Neural cell (in vitro differentiated cells): ENCODE measurements around the gene TPTE. TPM values are rescaled to one million over a fixed set of nuclear protein-coding genes. Genes with fewer than 3 reads are reported as not detected.
"Not testable (repeated sequence)": the region's sequence is repeated elsewhere in the genome, so short reads cannot be mapped to it uniquely, and the experiment has no call there.

Experiments used
- H2AFZ ChIP-seq: fragments of 200-600, 300-800 bp; sonication (generic), shearing (Covaris generic); 2 replicates; pipeline ENCODE4 v1.6.0; 2014; ENCODE audit warnings: low read depth, mild to moderate bottlenecking, antibody characterized with exemption, low read length, moderate library complexity
- H3F3A ChIP-seq: fragments of 200-600 bp; shearing (Covaris generic); 2 replicates; pipeline ENCODE4 v1.6.1; 2016; ENCODE audit warnings: mild to moderate bottlenecking, moderate library complexity, mixed read lengths, antibody characterized with exemption, low read length; ENCODE audit not compliant: insufficient read depth, poor library complexity, severe bottlenecking
- H3K27ac ChIP-seq: fragments of 200-600, 300-800 bp; sonication (generic), shearing (Covaris generic); 2 replicates; pipeline ENCODE4 v1.5.1; 2014; ENCODE audit warnings: mild to moderate bottlenecking, low read length, moderate library complexity
- H3K27me3 ChIP-seq: fragments of 300-800, 200-600 bp; sonication (generic), shearing (Covaris generic); 2 replicates; pipeline ENCODE4 v1.6.0; 2014; ENCODE audit warnings: mild to moderate bottlenecking, low read depth, low read length, moderate library complexity; ENCODE audit not compliant: insufficient read depth
- H3K36me3 ChIP-seq: fragments of 300-800, 200-600 bp; sonication (generic), shearing (Covaris generic); 2 replicates; pipeline ENCODE4 v1.5.1; 2014; ENCODE audit warnings: mild to moderate bottlenecking, antibody characterized with exemption, low read length, moderate library complexity; ENCODE audit not compliant: insufficient read depth
- H3K4me2 ChIP-seq: fragments of 300-800, 200-600 bp; sonication (generic), shearing (Covaris generic); 2 replicates; pipeline ENCODE4 v1.6.0; 2014; ENCODE audit warnings: mild to moderate bottlenecking, low read length
- H3K4me3 ChIP-seq: fragments of 300-800, 200-600 bp; sonication (generic), shearing (Covaris generic); 2 replicates; pipeline ENCODE4 v1.5.1; 2014; ENCODE audit warnings: mild to moderate bottlenecking, low read length, moderate library complexity
- H3K79me2 ChIP-seq: fragments of 200-600 bp; shearing (Covaris generic); replicated peaks from 2 replicates; pipeline ENCODE4 v1.6.0; 2014; ENCODE audit warnings: mild to moderate bottlenecking, low read length, moderate library complexity; ENCODE audit not compliant: insufficient read depth
- H3K9ac ChIP-seq: fragments of 300-800, 200-600 bp; sonication (generic), shearing (Covaris generic); 2 replicates; pipeline ENCODE4 v1.6.1; 2016; ENCODE audit warnings: mild to moderate bottlenecking, low read length, mixed read lengths
- H3K9me2 ChIP-seq: fragments of 200-600 bp; shearing (Covaris generic); 2 replicates; pipeline ENCODE4 v1.6.1; 2016; ENCODE audit warnings: mild to moderate bottlenecking, low read length, mixed read lengths; ENCODE audit not compliant: insufficient read depth
- H3K9me3 ChIP-seq: fragments of 200-600, 300-800 bp; sonication (generic), shearing (Covaris generic); 2 replicates; pipeline ENCODE4 v1.6.1; 2016; ENCODE audit warnings: mild to moderate bottlenecking, mixed run types, low read length, moderate library complexity, mixed read lengths
- H4K20me1 ChIP-seq: fragments of 200-600 bp; shearing (Covaris generic); 2 replicates; pipeline ENCODE4 v1.6.1; 2016; ENCODE audit warnings: mild to moderate bottlenecking, mixed run types; ENCODE audit not compliant: insufficient read depth
- EZH2 ChIP-seq: fragments of 200-600, 300-800 bp; shearing (Covaris generic), sonication (generic); IDR thresholded peaks from 2 replicates; pipeline ENCODE4 v1.6.1; 2014; ENCODE audit warnings: antibody characterized with exemption, low read length, borderline replicate concordance, mild to moderate bottlenecking; ENCODE audit not compliant: insufficient read depth, poor library complexity, severe bottlenecking
- polyA plus RNA-seq: library from polyadenylated mRNA; depleted of rRNA; stranded (reverse); fragments of >200 nt; gene quantifications from 2 replicates; pipeline ENCODE4 v1.2.3, GENCODE V29; 2014

The TPTE gene
- polyA plus RNA-seq, 1 donor from 2014 or later, result not detected

- no peaks in the 10 kb centered on the region for H3K36me3 ChIP-seq
- H3K9me3 ChIP-seq, result peaks cover 3% of the 10 kb centered on the region
- H3K9ac ChIP-seq, result no peak overlapping the region
- no peak overlapping the region for H3K27ac ChIP-seq
- TF ChIP-seq EZH2, result no peak
- no peaks in the 10 kb centered on the region for H3K79me2 ChIP-seq
- H3K9me2 ChIP-seq, result no peaks in the 10 kb centered on the region
- no peak overlapping the region for H3K4me2 ChIP-seq
- no peaks in the 10 kb centered on the region for H4K20me1 ChIP-seq
- no peaks in the 10 kb centered on the region for H3K27me3 ChIP-seq
- no peak overlapping the region for H3K4me3 ChIP-seq
- no peak overlapping the region for H2AFZ ChIP-seq
- no peaks in the 10 kb centered on the region for H3F3A ChIP-seq
Observed at GRCh38 chr21:10627316-10627863, 106.0 kb downstream of the TPTE start.

- H3K27ac ChIP-seq, H3K9me2 ChIP-seq, H3K4me2 ChIP-seq, H3K9ac ChIP-seq, H3K79me2 ChIP-seq, H3K4me3 ChIP-seq, H3K27me3 ChIP-seq, H3F3A ChIP-seq, H3K9me3 ChIP-seq, H4K20me1 ChIP-seq, H2AFZ ChIP-seq, H3K36me3 ChIP-seq: not testable (repeated sequence)
Observed at GRCh38 chr21:10629239-10629638, 107.9 kb downstream of the TPTE start.

DNA sequence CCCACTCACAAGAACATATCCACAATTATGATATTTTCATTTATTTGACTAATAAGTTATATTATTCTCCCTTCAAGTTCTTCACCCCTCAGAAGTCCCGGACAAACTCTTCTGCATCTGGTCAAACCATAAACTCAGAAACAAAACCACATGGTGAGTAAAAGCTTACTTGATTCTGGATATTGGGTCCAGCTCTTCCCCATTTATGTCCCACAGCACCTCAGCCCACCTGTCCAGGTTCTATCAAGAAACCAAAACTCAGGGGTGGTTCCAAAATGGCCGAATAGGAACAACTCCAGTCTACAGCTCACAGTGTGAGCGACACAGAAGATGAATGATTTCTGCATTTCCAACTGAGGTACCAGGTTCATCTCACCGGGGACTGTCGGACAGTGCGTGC lies 109.4 kb downstream of the TPTE start:
- H3K9me3 ChIP-seq, H3K9me2 ChIP-seq, H3K79me2 ChIP-seq: not testable (repeated sequence)

GRCh38 chr21:10631316-10631715 lies 109.9 kb downstream of the TPTE start:
- H2AFZ ChIP-seq, H3K4me3 ChIP-seq, H3K9me3 ChIP-seq, H3K9ac ChIP-seq, H3F3A ChIP-seq, H4K20me1 ChIP-seq, H3K27ac ChIP-seq, H3K9me2 ChIP-seq, H3K27me3 ChIP-seq, H3K4me2 ChIP-seq, H3K79me2 ChIP-seq, H3K36me3 ChIP-seq: not testable (repeated sequence)

More for the DNA sequence above, 109.4 kb downstream of the TPTE start:
- H3K4me2 ChIP-seq, H3K27ac ChIP-seq, H4K20me1 ChIP-seq, H3K36me3 ChIP-seq, H3K9ac ChIP-seq, H3K4me3 ChIP-seq, H3F3A ChIP-seq, H3K27me3 ChIP-seq, H2AFZ ChIP-seq: not testable (repeated sequence)

GRCh38 chr21:10638144-10638543 lies 116.8 kb downstream of the TPTE start:
- H3K9me2 ChIP-seq, H3K27me3 ChIP-seq, H3F3A ChIP-seq, H3K4me2 ChIP-seq, H3K36me3 ChIP-seq, H3K27ac ChIP-seq, H3K79me2 ChIP-seq, H3K9ac ChIP-seq, H3K4me3 ChIP-seq, H4K20me1 ChIP-seq, H2AFZ ChIP-seq: not testable (repeated sequence)
- H3K9me3 ChIP-seq, result peaks cover 14% of the 10 kb centered on the region
